Heart left ventricle (tissue), 13 donors: ENCODE data around the gene TPX2.

Experiments
- CTCF ChIP-seq, 12 donors: fragments of 200-600 bp; sonication (generic) in 4 of 12; IDR thresholded peaks; one replicate each; pipeline versions ENCODE4 v1.5.0 to v1.8.0; 2018 to 2022; ENCODE audit warnings: antibody characterized with exemption in 12 of 12, mild to moderate bottlenecking in 5 of 12
- POLR2A ChIP-seq, 2 donors: fragments of 450-650 bp; IDR thresholded peaks; one replicate each; pipeline ENCODE4 v1.6.1; 2017; ENCODE audit warnings: antibody characterized with exemption in 2 of 2, mild to moderate bottlenecking in 2 of 2, moderate library complexity in 2 of 2
- donor health status: ischemic (EF 13 %, LVEDD 7.1; RV severe dilation, severe dysfunction).
- donor health status: DM: no; HTN: yes; CAD: no.
- donor health status: DM: no; HTN: no; CAD: no.
- donor health status: ischemic (EF 25% LVEDD 6.9; RV normal size, moderate dysfunction).
- donor health status: ischemic (EF 25% LVEDD 5.7; RV mildly dilated, moderate dysfunction).
- donor health status: ischemic (EF 35%, LVEDD 5.7; RV mildly dilated, moderate dysfunction).
- donor health status: nonischemic (EF 11% LVEDD 7.7; RV severe dilation, severe dysfunction).
- donor health status: DM: yes; HTN: yes; CAD: no.
- donor health status: PGD.
- donor health status: ischemic (EF 29% LVEDD 5.4; RV normal size, mild dysfunction).
- donor health status: nonischemic (EF 23%, LVEDD 6.1; RV moderate dilation, normal function).

DNA sequence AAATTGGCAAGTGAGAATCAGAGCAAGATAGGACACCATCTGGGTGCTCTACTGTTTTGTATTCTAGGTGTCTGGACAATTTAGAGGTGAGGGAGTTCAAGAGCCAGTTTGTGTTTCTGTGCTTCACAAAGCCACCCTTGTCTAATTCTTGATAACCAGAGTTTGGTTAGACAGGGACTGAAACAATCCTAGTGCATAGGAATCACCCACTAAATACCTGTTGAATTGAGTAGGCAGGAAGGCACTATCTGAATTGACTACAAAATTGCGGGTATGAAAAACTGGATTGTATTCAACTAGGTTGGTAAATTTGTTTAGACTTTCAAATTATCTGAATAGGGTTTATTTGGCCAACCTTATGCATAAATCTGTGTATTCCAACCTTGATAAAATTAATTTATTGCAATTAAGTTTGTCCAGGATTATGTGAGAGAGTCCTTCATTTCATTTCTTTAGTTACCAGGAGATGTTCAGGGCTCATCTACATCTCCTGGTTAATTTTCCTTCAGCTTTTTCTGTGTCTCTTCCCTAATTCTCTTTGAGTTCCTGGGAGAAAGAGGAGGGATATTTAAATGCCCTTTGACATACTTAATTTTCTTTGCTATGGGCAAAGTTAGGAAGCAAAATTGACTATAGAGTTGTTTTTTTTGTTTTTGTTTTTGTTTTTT is 1.7 kb downstream of the TPX2 start:
- TF ChIP-seq CTCF (IDR thresholded peaks at IDR 0.05), result no peak
- no peak for TF ChIP-seq POLR2A (IDR thresholded peaks at IDR 0.05)
